ENCODE results near the gene SLC35A3. TPM values are rescaled to one million over a fixed set of nuclear protein-coding genes. Genes with fewer than 3 reads are reported as not detected.

Gene SLC35A3
- total and polyA plus RNA-seq, 2 experiments from 2014 or later = 7.7 to 7.8 TPM

GRCh38 chr1:99988210-99988765, 18.5 kb downstream of the SLC35A3 start:
- Histone ChIP-seq H3K27me3 (no peaks in the 10 kb centered on the region), H3K4me1 (ENCODE audit: low read depth) (no peaks in the 10 kb centered on the region), H3K4me3 (no peak overlapping the region), H3K27ac (no peak overlapping the region), H3K9me3 (ENCODE audit: low read depth) (no peaks in the 10 kb centered on the region), H3K36me3 (no peaks in the 10 kb centered on the region)
- no peak for TF ChIP-seq CTCF (IDR thresholded peaks at IDR 0.05; ENCODE audit: low read depth, low read length)
- no peak for DNase-seq (ENCODE audit: low read depth in 1 of 2, low spot score in 1 of 2)

DNA sequence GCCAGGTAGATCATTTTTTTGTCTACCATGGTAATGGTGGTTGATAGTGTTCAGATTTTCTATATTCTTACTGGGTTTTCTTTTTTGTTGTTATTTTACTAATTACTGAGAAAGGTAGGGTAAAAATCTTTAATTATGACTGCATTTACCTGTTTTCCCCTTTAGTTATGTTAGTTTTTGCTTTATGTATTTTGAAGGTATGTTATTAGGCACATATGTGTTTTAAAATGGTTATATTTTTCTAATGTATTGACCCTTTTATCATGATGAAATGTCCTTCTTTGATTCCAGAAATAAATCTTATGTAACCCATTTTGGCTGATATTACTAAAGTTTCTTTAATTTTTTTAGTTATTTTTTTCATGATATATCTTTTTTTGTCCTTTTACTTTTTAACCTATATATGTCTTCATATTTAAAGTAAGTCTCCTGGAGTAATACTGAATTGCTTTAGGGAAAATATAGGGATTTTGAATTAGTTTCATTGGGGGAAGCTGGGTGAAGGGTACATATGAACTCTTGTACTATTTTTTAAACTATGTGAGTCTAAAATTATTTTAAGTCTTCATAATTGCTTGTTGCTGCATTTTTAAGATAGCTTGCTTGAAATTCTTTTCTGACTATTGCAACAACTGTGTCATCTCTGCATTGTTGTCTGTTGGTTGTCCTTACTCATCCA, 22.4 kb downstream of the SLC35A3 start:
- Histone ChIP-seq H3K4me1 (ENCODE audit: low read depth) (no peaks in the 10 kb centered on the region), H3K27me3 (no peaks in the 10 kb centered on the region), H3K36me3 (peaks cover 3% of the 10 kb centered on the region), H3K9me3 (ENCODE audit: low read depth) (no peaks in the 10 kb centered on the region), H3K27ac (no peak overlapping the region), H3K4me3 (no peak overlapping the region)
- TF ChIP-seq CTCF (IDR thresholded peaks at IDR 0.05; ENCODE audit: low read depth, low read length) = no peak
- no peak for DNase-seq (ENCODE audit: low read depth in 1 of 2, low spot score in 1 of 2)

DNA sequence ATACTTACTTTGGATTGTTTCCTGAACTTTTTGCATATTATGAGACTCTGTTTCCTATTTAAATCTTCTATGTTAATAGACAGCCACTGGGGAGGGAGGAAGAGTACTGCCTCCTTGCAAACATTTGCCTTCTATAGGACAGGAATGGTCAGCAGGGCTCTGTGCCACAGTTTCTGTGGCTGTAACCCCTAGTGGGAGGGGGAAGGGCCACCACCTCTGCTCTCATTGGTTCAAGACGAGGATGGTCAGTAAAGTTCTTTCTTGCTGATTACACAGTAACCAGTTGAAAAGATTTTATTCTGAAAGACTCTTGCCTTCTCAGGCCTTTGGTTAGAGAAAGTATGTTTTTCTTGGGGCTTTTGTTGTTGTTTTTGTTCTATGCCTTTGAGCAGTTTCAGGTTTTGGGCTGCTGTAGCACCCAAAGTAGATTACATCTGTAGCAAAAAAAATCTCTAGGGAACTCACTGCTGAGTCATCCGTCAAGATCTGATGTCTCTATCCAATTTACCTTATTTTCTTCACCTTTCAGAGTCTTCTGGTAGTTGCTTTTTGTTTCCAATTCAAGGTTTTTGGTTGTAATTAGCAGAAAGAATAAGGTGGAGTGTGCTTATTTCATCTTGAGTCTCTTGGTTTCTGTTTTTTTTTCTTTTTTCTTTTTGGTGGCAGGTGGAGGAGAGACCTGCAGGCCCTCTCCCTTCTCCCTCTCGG, 23.1 kb downstream of the SLC35A3 start:
- H3K27ac ChIP-seq = no peak overlapping the region

DNA sequence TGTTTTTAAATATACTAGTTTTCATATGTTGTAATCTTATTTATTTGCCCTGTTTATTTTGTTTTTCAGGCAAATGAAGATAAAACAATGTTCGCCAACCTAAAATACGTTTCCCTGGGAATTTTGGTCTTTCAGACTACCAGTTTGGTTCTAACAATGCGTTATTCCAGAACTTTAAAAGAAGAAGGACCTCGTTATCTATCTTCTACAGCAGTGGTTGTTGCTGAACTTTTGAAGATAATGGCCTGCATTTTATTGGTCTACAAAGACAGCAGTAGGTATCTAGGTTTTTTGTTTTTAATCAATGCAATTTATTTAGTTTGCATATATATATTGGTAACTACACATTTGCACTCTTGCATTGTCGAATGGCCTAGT, 23.7 kb downstream of the SLC35A3 start:
- DNase-seq (ENCODE audit: low read depth in 1 of 2, low spot score in 1 of 2) = no peak
- H3K4me3 ChIP-seq = no peak overlapping the region
- H3K9me3 ChIP-seq (ENCODE audit: low read depth) = no peaks in the 10 kb centered on the region
- H3K36me3 ChIP-seq = peaks cover 3% of the 10 kb centered on the region
- H3K27me3 ChIP-seq = no peaks in the 10 kb centered on the region
- no peak for TF ChIP-seq CTCF (IDR thresholded peaks at IDR 0.05; ENCODE audit: low read depth, low read length)
- H3K4me1 ChIP-seq (ENCODE audit: low read depth) = no peaks in the 10 kb centered on the region
- no peak overlapping the region for H3K27ac ChIP-seq

More for the DNA sequence above, 23.1 kb downstream of the SLC35A3 start:
- Histone ChIP-seq H3K9me3 (ENCODE audit: low read depth) (no peaks in the 10 kb centered on the region), H3K4me1 (ENCODE audit: low read depth) (no peaks in the 10 kb centered on the region), H3K27me3 (no peaks in the 10 kb centered on the region), H3K4me3 (no peak overlapping the region), H3K36me3 (peaks cover 3% of the 10 kb centered on the region)
- no peak for DNase-seq (ENCODE audit: low read depth in 1 of 2, low spot score in 1 of 2)
- no peak for TF ChIP-seq CTCF (IDR thresholded peaks at IDR 0.05; ENCODE audit: low read depth, low read length)

- peaks cover 3% of the 10 kb centered on the region for H3K36me3 ChIP-seq
- H3K4me1 ChIP-seq (ENCODE audit: low read depth) = no peaks in the 10 kb centered on the region
- H3K9me3 ChIP-seq (ENCODE audit: low read depth) = no peaks in the 10 kb centered on the region
- no peak overlapping the region for H3K27ac ChIP-seq
- no peaks in the 10 kb centered on the region for H3K27me3 ChIP-seq
- H3K4me3 ChIP-seq = no peak overlapping the region
- TF ChIP-seq CTCF (IDR thresholded peaks at IDR 0.05; ENCODE audit: low read depth, low read length) = no peak
- no peak for DNase-seq (ENCODE audit: low read depth in 1 of 2, low spot score in 1 of 2)
These were observed 24.7 kb downstream of the SLC35A3 start for GRCh38 chr1:99994496-99994895.

All from cardiac muscle cell (in vitro differentiated cells and primary cell).